GM18858 (cell line): ENCODE measurements around the gene SCFD2.
A peak's percentile ranks its signal among the peaks of the same experiment; 100 is the strongest.

Experiments
- ATAC-seq: cut with Tn5 transposase; IDR thresholded peaks from one replicate; pipeline ENCODE4 v1.9.1; 2021; ENCODE audit not compliant: unreplicated experiment

The SCFD2 gene

DNA sequence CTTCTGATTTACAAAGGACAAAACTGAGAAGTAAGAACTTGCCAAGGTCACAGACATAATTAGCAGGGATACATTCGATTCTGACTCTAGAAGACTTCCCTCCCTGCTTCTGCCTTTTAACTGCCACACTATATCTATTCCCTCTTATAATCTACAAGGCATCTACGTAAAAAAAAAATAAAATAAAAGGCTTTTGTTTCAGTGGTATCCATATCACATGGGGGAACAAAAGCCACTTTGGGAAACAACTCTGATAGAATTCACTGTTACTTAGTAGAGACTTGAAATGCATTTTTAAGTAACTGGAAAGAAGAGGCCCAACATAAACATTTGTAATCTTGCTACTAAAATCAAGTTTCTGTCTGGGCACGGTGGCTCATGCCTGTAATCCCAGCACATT is 247.2 kb downstream of the SCFD2 start:
- no peak for ATAC-seq

GRCh38 chr4:53116954-53117353 is 248.9 kb downstream of the SCFD2 start:
- no peak for ATAC-seq

DNA sequence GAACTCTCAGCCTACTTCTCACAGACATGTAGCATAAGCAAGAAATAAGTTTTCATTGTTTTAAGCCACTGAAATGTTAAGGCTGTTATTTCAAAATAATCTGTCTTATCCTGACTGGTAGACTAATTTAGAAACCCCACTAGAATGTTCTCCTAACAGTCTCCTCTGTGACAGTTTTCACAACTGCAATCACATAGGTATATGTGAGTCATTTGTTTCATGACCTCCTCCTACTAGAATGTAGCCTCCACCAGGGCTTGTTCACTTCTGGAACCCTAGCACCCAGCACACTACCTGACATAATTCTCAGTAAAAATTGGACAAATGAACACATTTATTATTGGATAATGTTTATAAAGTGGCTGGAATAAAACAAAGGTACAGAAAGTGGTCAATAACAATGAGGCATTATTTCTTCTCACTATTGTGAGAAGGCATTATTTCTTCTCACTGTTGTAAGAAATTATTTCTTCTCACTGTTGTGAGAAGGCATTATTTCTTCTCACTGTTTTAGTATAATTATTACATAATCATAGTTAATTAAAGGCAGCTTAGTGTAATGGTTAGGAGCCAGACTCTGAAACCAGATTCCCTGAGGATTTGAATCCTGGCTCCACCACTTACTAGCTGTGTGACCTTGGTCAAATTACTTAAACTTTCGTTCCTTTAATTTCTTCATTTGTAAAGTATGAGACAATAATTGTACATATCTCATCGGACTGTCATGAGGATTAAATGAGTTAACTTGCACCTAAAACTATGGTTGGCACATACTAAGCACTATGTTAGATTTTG is 252.2 kb downstream of the SCFD2 start:
- peak; percentile 92 for ATAC-seq

DNA sequence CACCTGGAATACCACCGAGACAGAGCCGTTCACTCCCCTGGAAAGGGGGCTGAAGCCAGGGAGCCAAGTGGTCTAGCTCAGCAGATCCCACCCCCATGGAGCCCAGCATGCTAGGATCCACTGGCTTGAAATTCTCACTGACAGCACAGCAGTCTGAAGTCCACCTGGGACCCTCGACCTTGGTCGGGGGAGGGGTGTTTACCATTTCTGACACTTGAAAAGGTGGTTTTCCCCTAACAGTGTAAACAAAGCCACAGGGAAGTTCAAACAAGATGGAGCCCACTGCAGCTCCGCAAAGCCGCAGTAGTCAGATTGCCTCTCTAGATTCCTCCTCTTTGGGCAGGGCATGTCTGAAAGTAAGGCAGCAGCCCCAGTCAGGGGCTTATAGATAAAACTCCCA is 260.5 kb downstream of the SCFD2 start:
- no peak for ATAC-seq

GRCh38 chr4:53103481-53103880 is 262.4 kb downstream of the SCFD2 start:
- ATAC-seq, result no peak

DNA sequence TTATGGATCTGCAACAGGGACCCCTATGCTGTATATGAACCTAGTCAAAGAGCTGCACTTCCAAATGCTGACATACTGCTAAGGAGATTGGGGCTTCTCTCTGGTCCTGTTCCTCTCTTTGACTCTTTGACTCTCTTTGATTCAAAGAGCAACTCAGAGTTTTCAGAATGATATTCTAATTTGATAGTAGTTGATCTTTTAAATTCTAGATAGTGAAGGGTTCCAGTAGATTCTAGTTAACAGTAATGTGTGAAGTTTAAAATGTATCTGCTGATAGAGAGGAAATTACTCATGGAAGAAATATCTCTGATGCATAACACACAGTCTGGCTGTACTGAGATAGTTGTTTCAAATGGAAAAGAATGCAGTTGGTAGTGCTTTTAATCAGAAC is 264.7 kb downstream of the SCFD2 start:
- no peak for ATAC-seq

DNA sequence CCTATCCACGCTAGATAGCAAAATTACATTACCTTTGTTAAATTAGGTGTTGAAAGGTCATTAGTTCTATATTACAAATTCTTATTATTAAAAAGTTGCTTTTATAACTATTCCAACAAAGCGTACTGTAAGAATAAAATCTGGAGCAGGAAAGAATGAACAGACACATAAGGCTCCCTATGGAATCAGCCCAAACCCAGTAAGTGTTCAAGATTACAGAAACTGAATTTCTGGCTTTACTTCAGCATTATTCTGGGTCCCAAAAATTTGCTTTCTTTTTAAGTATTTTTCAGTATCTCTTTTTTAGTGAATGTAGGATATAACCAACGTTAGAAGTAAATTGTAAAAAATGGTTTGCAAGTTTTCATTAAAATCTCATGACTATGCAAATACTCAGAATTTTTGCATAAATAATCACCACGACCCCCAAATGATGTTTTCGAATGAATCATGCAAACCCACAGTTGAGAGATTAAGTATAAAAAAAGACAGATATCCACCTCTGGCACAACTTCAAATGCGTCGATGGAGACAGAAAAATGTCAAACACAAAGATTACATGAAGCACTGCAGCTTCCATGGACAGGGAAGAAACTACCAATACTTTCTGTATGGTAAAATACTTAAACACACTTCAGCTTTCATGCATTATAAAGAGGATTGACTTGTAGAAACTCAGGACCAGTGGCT is 265.2 kb downstream of the SCFD2 start:
- ATAC-seq, result no peak

DNA sequence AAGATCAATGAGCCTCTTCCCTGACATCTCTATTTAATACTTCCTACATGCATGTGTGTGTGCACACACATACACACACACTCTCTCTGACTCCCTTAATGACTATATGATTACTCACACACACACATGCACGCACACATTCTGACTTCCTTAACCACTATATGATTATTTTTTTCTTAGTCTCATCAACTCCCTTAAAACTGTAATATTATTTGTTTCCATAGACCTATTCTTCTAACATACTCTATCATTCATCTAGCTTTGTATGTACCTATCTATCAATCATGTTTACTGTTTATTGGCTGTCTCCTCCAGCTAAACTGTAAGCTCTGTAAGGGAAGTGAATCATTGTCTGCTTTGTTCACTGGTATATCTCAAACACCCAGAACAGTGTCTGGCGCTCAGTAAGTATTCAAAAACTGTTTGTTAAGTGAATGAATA is 267.2 kb downstream of the SCFD2 start:
- no peak for ATAC-seq

DNA sequence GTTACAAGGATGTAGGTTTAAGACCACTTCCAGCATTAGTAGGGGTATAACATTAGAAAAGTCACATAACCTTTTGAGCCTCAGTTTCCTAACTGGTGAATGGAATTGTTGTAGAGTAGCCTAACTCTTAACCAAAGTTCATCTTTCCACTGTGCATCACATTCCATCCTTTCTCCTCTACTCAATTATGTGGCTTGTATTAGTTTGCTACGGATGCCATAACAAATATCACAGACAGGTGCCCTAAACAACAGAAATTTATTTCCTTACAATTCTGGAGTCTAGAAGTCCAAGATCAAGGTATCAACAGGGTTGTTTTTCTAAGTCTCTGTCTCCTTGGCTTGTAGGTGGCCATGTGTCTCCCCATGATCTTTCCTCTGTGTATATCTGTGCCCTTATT is 271.8 kb downstream of the SCFD2 start:
- ATAC-seq, result no peak

DNA sequence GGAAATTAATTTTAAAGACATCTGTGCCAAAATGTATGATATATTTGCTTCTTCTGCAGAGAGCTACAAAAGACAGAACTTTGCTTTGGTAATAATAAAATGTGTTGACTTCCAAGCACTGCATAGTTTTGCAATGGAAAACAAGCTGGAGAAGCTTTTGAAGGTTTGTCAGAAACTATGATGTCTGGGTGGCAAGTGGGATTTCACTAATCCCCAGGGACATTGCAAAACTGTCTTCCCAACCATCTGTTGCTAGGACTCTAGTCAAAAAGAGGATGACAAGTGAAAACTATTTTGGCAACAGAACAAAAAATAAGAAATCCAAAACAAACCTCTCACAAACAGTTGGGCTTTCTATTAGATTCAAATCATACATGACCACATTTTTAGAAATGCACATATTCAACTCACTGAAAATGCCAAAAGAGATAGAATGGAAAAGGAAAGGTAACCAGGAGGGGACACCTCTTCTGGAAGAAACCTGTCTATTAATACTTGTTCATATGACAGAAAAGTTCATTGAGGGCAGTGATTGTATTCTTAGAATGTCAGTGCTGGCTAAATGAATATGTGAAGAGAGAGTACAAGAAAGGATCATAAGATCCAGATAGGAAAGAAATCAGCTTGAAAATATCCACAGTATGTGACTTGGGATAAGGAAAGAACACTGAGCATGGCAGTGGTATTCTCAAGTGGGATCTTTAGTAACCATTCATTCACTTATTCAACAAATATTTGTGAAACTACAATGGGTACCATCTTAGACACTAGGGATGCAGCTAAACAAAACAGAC is 275.7 kb downstream of the SCFD2 start:
- ATAC-seq, result no peak

- no peak for ATAC-seq
These were observed 277.7 kb downstream of the SCFD2 start for GRCh38 chr4:53088152-53088551.

- ATAC-seq, result no peak
These were observed 289.4 kb downstream of the SCFD2 start for GRCh38 chr4:53076374-53076958.

- no peak for ATAC-seq
These were observed 290.6 kb downstream of the SCFD2 start for GRCh38 chr4:53075162-53075785.

GRCh38 chr4:53068755-53069330 is 297.0 kb downstream of the SCFD2 start:
- no peak for ATAC-seq

GRCh38 chr4:53067125-53067802 is 298.6 kb downstream of the SCFD2 start:
- no peak for ATAC-seq

DNA sequence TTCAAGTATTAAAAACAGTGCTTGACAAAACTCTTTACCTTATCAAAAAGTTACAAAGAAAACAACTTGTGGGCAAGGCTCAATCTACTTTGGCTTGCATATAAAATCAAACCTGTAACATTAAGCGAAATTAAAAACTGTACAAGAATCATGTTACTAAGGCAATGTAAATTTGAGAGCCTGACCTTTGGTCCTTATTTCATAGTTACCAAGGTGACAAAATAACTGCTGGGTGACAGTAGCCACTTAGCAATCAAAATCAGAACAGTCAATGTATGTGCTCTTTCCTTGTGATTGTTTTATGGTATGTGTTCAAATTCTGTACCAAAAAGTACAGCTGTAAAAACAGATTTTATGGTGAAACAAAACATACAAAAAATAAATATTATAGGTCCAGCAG is 299.7 kb downstream of the SCFD2 start:
- no peak for ATAC-seq

GRCh38 chr4:53064609-53065008 is 301.3 kb downstream of the SCFD2 start:
- no peak for ATAC-seq

DNA sequence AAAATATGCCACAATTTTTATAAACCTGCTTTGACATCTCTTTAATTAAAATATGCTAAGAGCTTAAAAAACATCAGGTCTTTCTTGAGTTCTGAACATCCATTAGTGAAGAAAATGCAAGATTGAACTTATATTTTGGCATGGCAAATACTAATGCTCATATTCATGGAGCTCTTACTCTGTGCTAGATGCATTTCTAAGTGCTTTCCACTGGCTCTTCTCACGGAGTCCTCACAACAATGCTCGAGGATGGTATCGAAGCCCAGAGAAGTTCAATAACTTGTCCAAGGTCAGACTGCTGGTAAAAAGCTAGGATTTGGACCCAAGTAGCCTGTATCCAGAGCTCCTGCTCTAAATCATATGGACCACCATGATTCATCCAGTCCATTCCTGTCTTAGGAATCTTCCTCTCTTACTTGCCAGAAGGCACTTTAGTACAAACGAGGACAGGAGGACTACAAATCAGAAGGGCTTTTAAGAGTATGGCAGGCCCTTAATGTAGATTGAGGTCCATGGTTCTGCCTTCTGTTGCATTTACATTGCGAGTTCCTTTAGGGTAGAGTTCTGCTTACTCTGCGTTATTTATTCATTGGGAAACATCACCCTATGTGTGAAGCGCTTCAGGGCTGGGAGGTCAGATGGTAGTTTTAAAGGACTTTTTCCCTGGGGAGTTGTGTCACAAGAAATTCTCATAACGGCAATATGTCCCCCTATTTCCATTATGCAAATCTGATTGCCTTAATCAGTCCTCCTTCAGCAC is 304.6 kb downstream of the SCFD2 start:
- ATAC-seq, result no peak

- no peak for ATAC-seq
These were observed 305.6 kb downstream of the SCFD2 start for GRCh38 chr4:53060278-53060677.
